Thyroid gland (tissue), 4 donors: Measurements from ENCODE around the gene PCDHGC4.

Experiments used
- CTCF ChIP-seq, 6 experiments: fragments of 200-600 bp in 3 of 6; fragments of 450-650 bp in 3 of 6; sonication (generic) in 3 of 6; IDR thresholded peaks; one replicate each; pipeline ENCODE4 v1.5.1; 2016 to 2019; ENCODE audit warnings: antibody characterized with exemption in 6 of 6, mild to moderate bottlenecking in 2 of 6, inconsistent platforms in 1 of 6, moderate library complexity in 1 of 6
- POLR2A ChIP-seq, 2 donors: fragments of 450-650 bp; IDR thresholded peaks; one replicate each; pipeline ENCODE4 v1.6.1; 2017; ENCODE audit warnings: antibody characterized with exemption in 2 of 2, mild to moderate bottlenecking in 2 of 2, moderate library complexity in 1 of 2

- TF ChIP-seq CTCF (IDR thresholded peaks at IDR 0.05) (no peak), POLR2A (IDR thresholded peaks at IDR 0.05) (no peak)
Measured at GRCh38 chr5:141439411-141440141, 45.3 kb upstream of the PCDHGC4 start.
